T-helper 22 cell (primary cell): ENCODE data around the gene CAPZA3.
"Not testable (repeated sequence)": the region's sequence is repeated elsewhere in the genome, so short reads cannot be mapped to it uniquely, and the experiment has no call there.

Source experiments
- DNase-seq: peaks from one replicate; pipeline ENCODE4 v3.0.0-alpha.2; 2020; ENCODE audit warnings: low read depth

The CAPZA3 gene

DNA sequence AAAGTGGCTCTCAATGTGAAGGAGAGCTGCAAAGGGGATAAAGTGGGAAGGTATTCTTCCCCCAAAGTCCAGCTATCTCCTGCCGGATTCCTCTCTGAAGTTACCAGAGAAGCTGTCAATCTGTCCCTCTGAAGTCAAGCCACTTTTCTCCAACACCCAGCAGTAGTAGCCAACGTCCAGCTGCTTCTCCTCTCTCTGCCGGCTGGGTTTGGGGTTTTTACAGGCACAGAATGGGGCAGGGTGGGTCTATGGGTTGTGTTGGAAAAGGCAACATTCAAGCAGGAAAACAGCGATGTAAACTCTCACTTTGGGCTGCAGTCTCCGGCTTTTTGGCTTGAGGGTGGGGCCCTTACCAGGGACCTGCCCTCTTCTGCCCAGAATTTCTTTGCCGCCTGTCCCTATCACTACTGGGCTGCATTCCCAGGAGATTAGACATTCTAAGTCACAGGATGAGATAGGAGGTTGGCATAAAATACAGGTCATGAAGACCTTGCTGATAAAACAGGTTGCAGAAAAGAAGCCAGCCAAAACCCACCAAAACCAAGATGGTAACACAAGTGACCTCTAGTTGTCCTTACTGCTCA lies 16.3 kb downstream of the CAPZA3 start:
- no peak for DNase-seq

DNA sequence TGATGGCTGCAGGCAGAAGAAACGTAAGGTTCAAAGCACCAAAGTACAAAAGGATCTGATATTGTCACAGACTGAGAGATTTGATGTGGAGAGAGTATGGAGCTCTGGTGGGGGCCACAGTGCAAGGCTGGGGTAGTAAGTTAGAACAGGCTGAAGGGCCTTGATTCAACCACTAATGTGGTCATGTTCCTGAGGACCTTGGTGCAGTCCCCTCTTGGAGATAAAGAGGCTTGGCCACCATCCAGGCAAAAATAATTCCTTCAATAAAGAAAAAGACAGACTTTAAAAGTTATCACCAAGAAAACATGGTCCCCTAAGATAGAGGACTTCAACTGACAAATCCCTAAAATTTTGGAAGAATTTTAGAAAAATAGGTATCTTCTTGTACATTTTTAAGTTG lies 17.4 kb downstream of the CAPZA3 start:
- DNase-seq, result no peak

DNA sequence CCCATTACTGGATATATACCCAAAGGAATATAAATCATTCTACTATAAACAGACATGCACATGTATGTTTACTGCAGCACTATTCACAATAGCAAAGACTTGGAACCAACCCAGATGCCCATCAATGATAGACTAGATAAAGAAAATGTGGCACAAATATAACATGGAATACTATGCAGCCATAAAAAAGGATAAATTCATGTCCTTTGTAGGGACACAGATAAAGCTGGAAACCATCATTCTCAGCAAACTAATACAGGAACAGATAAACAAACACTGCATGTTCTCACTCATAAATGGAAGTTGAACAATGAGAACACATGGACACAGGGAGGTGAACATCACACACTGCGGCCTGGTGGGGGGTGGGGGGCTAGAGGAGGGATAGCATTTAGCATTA lies 28.6 kb downstream of the CAPZA3 start:
- not testable (repeated sequence) for DNase-seq

GRCh38 chr12:18782827-18783226 lies 44.9 kb downstream of the CAPZA3 start:
- no peak for DNase-seq

- DNase-seq, result not testable (repeated sequence)
These were observed 47.5 kb downstream of the CAPZA3 start for GRCh38 chr12:18785465-18785864.
